ENCODE measurements around the gene ABAT. TPM values are rescaled to one million over a fixed set of nuclear protein-coding genes. Genes with fewer than 3 reads are reported as not detected.

ABAT gene
- total RNA-seq, 4 donors from 2014 or later = 8.3 to 33.5 (median 29.0) TPM

DNA sequence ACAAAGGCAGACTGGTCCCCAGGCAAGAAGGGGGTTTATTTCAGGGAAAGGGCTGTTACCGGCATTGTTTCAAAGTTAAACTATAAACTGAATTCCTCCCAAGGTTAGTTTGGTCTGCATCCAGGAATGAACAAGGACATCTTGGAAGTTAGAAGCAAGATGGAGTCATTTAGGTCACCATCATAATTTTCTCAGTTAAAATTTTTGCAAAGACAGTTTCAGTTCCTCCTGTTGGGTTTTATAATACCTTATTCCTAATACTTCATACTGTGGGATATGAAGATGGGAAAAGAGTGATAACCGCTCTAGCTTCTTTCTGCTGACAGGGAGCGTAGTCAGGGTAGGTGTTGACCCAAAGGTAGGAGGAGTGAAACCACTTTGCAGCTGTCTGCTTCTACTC is 148.0 kb downstream of the ABAT start:
- TF ChIP-seq, protein P1, sequence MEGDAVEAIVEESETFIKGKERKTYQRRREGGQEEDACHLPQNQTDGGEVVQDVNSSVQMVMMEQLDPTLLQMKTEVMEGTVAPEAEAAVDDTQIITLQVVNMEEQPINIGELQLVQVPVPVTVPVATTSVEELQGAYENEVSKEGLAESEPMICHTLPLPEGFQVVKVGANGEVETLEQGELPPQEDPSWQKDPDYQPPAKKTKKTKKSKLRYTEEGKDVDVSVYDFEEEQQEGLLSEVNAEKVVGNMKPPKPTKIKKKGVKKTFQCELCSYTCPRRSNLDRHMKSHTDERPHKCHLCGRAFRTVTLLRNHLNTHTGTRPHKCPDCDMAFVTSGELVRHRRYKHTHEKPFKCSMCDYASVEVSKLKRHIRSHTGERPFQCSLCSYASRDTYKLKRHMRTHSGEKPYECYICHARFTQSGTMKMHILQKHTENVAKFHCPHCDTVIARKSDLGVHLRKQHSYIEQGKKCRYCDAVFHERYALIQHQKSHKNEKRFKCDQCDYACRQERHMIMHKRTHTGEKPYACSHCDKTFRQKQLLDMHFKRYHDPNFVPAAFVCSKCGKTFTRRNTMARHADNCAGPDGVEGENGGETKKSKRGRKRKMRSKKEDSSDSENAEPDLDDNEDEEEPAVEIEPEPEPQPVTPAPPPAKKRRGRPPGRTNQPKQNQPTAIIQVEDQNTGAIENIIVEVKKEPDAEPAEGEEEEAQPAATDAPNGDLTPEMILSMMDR (IDR thresholded peaks at IDR 0.05) = no peak
- TF ChIP-seq POLR2A (IDR thresholded peaks at IDR 0.05) = no peak
- H3K36me3 ChIP-seq = peaks cover 0 to 65% (median 4%) of the 10 kb centered on the region in 3 donors
- H3K4me1 ChIP-seq = no peaks in the 10 kb centered on the region
- H3K27me3 ChIP-seq = no peaks in the 10 kb centered on the region
- no peak overlapping the region for H3K27ac ChIP-seq
- no peaks in the 10 kb centered on the region for H3K9me3 ChIP-seq
- H3K4me3 ChIP-seq = no peak overlapping the region
- DNase-seq = no peak

GRCh38 chr16:8826278-8826879 is 152.0 kb downstream of the ABAT start:
- Histone ChIP-seq H3K27ac (no peak overlapping the region), H3K36me3 (peaks cover 0 to 49% (median 0%) of the 10 kb centered on the region in 3 donors), H3K4me3 (no peak overlapping the region), H3K27me3 (no peaks in the 10 kb centered on the region), H3K9me3 (no peaks in the 10 kb centered on the region), H3K4me1 (no peaks in the 10 kb centered on the region)
- no peak for TF ChIP-seq POLR2A (IDR thresholded peaks at IDR 0.05)
- TF ChIP-seq, protein P1 (IDR thresholded peaks at IDR 0.05) = no peak
- no peak for DNase-seq

DNA sequence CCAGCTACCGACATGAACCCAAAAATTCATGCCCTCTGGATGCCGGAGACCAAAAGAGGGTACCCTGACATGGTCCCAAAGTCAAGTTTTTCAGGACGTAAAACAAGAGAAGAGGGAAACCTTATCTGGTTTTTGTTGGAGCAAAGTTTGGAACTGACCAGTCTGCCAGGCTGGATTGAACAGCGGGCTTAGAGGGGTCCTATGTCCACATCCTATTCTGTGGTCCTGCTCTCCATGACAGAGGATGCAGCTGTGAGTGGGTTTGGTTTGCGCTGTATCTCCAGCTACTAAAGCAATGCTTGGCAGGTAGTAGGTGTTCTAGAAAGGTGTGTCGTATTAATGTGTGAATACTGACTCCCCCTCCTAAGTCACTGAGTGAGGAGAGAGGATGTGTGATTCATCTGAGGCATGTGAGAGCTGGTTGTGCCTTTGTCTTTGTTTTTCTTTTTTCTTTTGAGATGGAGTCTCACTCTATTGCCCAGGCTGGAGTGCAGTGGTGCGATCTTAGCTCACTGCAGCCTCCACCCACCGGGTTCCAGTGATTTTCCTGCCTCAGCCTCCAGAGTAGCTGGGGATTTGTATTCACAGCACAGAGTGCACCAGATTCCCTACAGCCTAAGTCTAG is 154.2 kb downstream of the ABAT start:
- Histone ChIP-seq H3K36me3 (peaks cover 0 to 48% (median 0%) of the 10 kb centered on the region in 3 donors), H3K4me1 (no peaks in the 10 kb centered on the region), H3K27ac (no peak overlapping the region), H3K27me3 (no peaks in the 10 kb centered on the region), H3K9me3 (no peaks in the 10 kb centered on the region), H3K4me3 (no peak overlapping the region)
- no peak for DNase-seq
- no peak for TF ChIP-seq POLR2A (IDR thresholded peaks at IDR 0.05)
- TF ChIP-seq, protein P1 (IDR thresholded peaks at IDR 0.05) = no peak

DNA sequence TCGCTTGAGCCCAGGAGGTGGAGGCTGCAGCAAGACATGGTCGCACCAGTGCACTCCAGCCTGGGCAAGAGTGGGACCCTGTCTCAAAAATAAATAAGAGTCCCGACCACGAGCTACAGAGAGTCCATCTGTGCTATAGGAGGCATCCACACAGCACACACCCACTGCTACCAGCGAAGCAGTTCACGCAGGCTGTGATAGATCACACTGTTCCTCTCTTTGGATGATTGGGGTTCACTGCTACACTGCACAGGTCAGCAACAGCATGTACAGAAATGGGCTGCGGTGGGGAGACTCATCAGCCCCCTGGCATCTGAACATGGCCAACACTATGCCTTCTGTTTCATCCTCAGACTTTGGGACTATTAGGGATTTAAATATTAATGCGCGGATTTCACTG is 157.0 kb downstream of the ABAT start:
- Histone ChIP-seq H3K36me3 (peaks cover 0 to 36% (median 0%) of the 10 kb centered on the region in 3 donors), H3K27me3 (no peaks in the 10 kb centered on the region), H3K4me3 (no peak overlapping the region), H3K27ac (no peak overlapping the region), H3K4me1 (no peaks in the 10 kb centered on the region), H3K9me3 (no peaks in the 10 kb centered on the region)
- no peak for DNase-seq
- no peak for TF ChIP-seq POLR2A (IDR thresholded peaks at IDR 0.05)
- TF ChIP-seq, protein P1 (IDR thresholded peaks at IDR 0.05) = no peak

DNA sequence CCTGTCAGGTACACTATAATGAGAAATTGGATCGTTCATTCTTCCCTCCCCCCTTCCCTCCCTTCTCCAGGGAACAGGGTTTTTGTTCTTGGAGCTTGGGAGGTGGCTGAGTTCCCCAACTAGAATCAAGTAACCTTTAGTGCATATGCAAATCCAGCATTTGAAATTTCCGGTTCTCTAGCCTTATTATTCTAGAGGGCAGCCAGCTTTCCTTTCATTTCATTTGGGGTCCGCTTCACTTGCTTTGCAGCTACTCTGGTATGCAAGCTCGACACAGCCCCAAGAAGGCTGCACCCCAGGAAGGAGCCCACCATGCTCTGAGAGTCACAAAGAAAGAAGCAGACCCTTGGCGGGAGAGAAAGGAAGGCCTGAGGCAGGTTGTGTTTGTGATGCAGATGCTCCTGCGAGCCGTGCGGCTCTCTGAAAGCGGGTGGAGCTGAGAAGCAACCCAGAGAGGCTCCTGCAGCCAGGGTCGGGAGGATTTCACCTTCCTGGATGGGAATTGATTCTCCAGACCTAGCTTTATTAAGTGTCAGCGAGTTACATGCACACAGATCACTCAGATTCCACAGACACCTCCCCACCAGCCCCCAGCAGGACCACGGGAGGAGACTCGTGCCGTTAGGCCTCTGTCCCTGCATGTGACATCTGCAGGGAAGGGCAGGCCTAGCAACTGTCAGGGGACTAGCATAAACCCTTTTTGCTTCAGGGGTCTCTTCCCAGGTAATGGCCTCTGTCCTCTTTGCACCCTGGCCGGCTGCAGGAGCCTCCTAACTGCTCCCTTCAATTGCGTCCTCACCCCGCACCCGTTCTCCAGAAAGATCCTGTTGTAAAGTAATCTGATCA is 157.7 kb downstream of the ABAT start:
- Histone ChIP-seq H3K27me3 (no peaks in the 10 kb centered on the region), H3K4me3 (no peak overlapping the region), H3K9me3 (no peaks in the 10 kb centered on the region), H3K36me3 (peaks cover 0 to 36% (median 0%) of the 10 kb centered on the region in 3 donors), H3K27ac (no peak overlapping the region), H3K4me1 (no peaks in the 10 kb centered on the region)
- no peak for TF ChIP-seq POLR2A (IDR thresholded peaks at IDR 0.05)
- TF ChIP-seq, protein P1 (IDR thresholded peaks at IDR 0.05) = no peak
- no peak for DNase-seq

Data from Peyer's patch (tissue), 4 donors.